ENCODE measurements around the gene ZEB2.

Gene ZEB2

GRCh38 chr2:144426355-144426754, 93.6 kb downstream of the ZEB2 start:
- no peak overlapping the region for H3K4me3 ChIP-seq (replicated peaks; ENCODE audit: low read depth, low read length)
- no peak for TF ChIP-seq CTCF (IDR thresholded peaks at IDR 0.05; ENCODE audit: low read length, missing control alignments)
- DNase-seq (ENCODE audit: low read depth) = no peak

GRCh38 chr2:144424559-144425240, 95.2 kb downstream of the ZEB2 start:
- DNase-seq (ENCODE audit: low read depth) = no peak
- no peak overlapping the region for H3K4me3 ChIP-seq (replicated peaks; ENCODE audit: low read depth, low read length)
- TF ChIP-seq CTCF (IDR thresholded peaks at IDR 0.05; ENCODE audit: low read length, missing control alignments) = no peak

- no peak for DNase-seq (ENCODE audit: low read depth)
- H3K4me3 ChIP-seq (replicated peaks; ENCODE audit: low read depth, low read length) = no peak overlapping the region
- TF ChIP-seq CTCF (IDR thresholded peaks at IDR 0.05; ENCODE audit: low read length, missing control alignments) = no peak
These were observed 98.1 kb downstream of the ZEB2 start for GRCh38 chr2:144421606-144422510.

GRCh38 chr2:144419218-144419617, 100.7 kb downstream of the ZEB2 start:
- no peak for TF ChIP-seq CTCF (IDR thresholded peaks at IDR 0.05; ENCODE audit: low read length, missing control alignments)
- no peak overlapping the region for H3K4me3 ChIP-seq (replicated peaks; ENCODE audit: low read depth, low read length)

GRCh38 chr2:144415386-144415785, 104.5 kb downstream of the ZEB2 start:
- TF ChIP-seq CTCF (IDR thresholded peaks at IDR 0.05; ENCODE audit: low read length, missing control alignments) = no peak
- no peak overlapping the region for H3K4me3 ChIP-seq (replicated peaks; ENCODE audit: low read depth, low read length)

More at GRCh38 chr2:144419218-144419617, 100.7 kb downstream of the ZEB2 start:
- no peak for DNase-seq (ENCODE audit: low read depth)

GRCh38 chr2:144414324-144414845, 105.5 kb downstream of the ZEB2 start:
- DNase-seq (ENCODE audit: low read depth) = peak; percentile 94
- H3K4me3 ChIP-seq (replicated peaks; ENCODE audit: low read depth, low read length) = no peak overlapping the region
- no peak for TF ChIP-seq CTCF (IDR thresholded peaks at IDR 0.05; ENCODE audit: low read length, missing control alignments)

More at GRCh38 chr2:144415386-144415785, 104.5 kb downstream of the ZEB2 start:
- no peak for DNase-seq (ENCODE audit: low read depth)

Measured in fibroblast of pulmonary artery (primary cell).